Right lobe of liver (tissue), 4 donors: ENCODE measurements around the gene GPC5.

Experiments
- CTCF ChIP-seq, 4 donors: fragments of 200-600 bp in 3 of 4; fragments of 450-650 bp in 1 of 4; IDR thresholded peaks; one replicate each; pipeline versions ENCODE4 v1.5.1 to v1.8.0; 2016 to 2022; ENCODE audit warnings: antibody characterized with exemption in 4 of 4, mild to moderate bottlenecking in 2 of 4
- POLR2A ChIP-seq: fragments of 450-650 bp; IDR thresholded peaks from one replicate; pipeline ENCODE4 v1.6.1; 2017; ENCODE audit warnings: antibody characterized with exemption, mild to moderate bottlenecking
- donor health status: DM: no; HTN: no; CAD: no.
- donor health status: DM: no; HTN: no; CAD: no.
- donor health status: DM: no; HTN: yes; CAD: no.

GRCh38 chr13:91907398-91907797, 509.0 kb downstream of the GPC5 start:
- TF ChIP-seq CTCF (IDR thresholded peaks at IDR 0.05) (no peak), POLR2A (no peak)
